GM12878 (cell line): ENCODE data around the gene COL2A1.

Experiments used
- EGR1 ChIP-seq, 2 experiments: IDR thresholded peaks; 1 replicate in 1 of 2; 2 replicates in 1 of 2; pipeline ENCODE4 v1.6.1; 2011 to 2012; ENCODE audit warnings: low read depth in 2 of 2, low read length in 2 of 2, borderline replicate concordance in 1 of 2, mild to moderate bottlenecking in 1 of 2, moderate library complexity in 1 of 2
- LARP7 ChIP-seq: fragments of 450-650 bp; IDR thresholded peaks from 2 replicates; pipeline ENCODE4 v1.6.1; 2017; ENCODE audit warnings: mild to moderate bottlenecking
- ZNF24 ChIP-seq: fragments of 450-650 bp; IDR thresholded peaks from 2 replicates; pipeline ENCODE4 v1.6.1; 2017; ENCODE audit warnings: antibody characterized with exemption, mild to moderate bottlenecking

DNA sequence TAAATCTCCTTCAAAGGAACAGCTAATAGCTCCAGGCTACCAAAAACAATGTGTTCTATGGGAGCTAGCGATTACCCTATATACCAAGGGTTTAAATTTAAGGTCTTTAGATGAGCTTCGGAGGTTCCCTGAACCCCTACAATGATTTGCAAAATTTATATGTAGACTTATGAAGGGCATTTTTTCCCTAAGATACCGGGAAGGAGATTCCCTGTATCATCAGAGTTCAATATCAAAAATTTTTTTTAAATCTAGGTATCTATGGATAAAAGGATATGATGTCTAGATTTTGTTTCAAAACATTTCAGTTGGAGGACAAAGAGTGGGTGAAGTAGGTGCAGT lies 17.9 kb upstream of the COL2A1 start:
- TF ChIP-seq ZNF24 (no peak), LARP7 (no peak), EGR1 (IDR thresholded peaks at IDR 0.05; ENCODE audit: borderline replicate concordance in 1 of 2, low read depth in 2 of 2, low read length in 2 of 2) (no peak)
